K562 (cell line): ENCODE measurements around the gene STMN3. TPM values are rescaled to one million over a fixed set of nuclear protein-coding genes. Genes with fewer than 3 reads are reported as not detected.

ENCODE experiments used
- ATAC-seq: fragments of 200-7000 bp; cut with Tn5 transposase; 3 replicates; pipeline ENCODE4 v1.9.1; 2020; ENCODE audit warnings: moderate library complexity
- BruUV-seq: library from RNA; stranded (reverse); fragments of 400-500 nt; replicated peaks from 2 replicates; lab custom pipeline; 2021; lab: Mats Ljungman, UMichigan
- CTCF ChIA-PET: fragments of 300-600 bp; formaldehyde crosslinking; extraction: SDS; loops from one replicate; lab custom pipeline; 2021; ENCODE audit warnings: low intra/inter-chr PET ratio; lab: Yijun Ruan, JAX
- POLR2A ChIA-PET: fragments of 300-600, 350-650 bp; sonication (Branson Sonifier 250); formaldehyde crosslinking; extraction: SDS; loops from one replicate; lab custom pipeline; 2021; ENCODE audit warnings: antibody characterized with exemption, inconsistent platforms; lab: Yijun Ruan, JAX
- DNase-seq, 4 experiments: peaks; one replicate each; pipeline versions ENCODE4 v3.0.0 to v3.0.0-alpha.2; 2011 to 2018; ENCODE audit warnings: low spot score in 3 of 4, mixed read lengths in 3 of 4; ENCODE audit errors: extremely low read depth in 1 of 4
- FAIRE-seq: peaks from 2 replicates; lab custom pipeline; 2011; peaks lifted over from hg19 to GRCh38; lab: Jason Lieb, UNC
- H2AFZ ChIP-seq: 2 replicates; pipeline ENCODE4 v1.6.0; 2011; ENCODE audit warnings: low read depth, low read length, control low read depth, inconsistent platforms
- H3K27ac ChIP-seq: fragments of 200-600 bp; 3 replicates; pipeline ENCODE4 v1.8.0; 2011; ENCODE audit warnings: low read depth, mild to moderate bottlenecking, control low read depth, inconsistent platforms, low read length, moderate library complexity, mixed read lengths; ENCODE audit errors: extremely low read depth
- H3K27me3 ChIP-seq, 2 experiments: fragments of 300-600 bp in 1 of 2; 2 replicates in 1 of 2; 3 replicates in 1 of 2; pipeline versions ENCODE4 v1.6.0 to v1.8.0; 2011; ENCODE audit warnings: inconsistent platforms in 2 of 2, low read length in 2 of 2, mild to moderate bottlenecking in 1 of 2, mixed read lengths in 1 of 2, moderate library complexity in 1 of 2; ENCODE audit not compliant: control insufficient read depth in 2 of 2, insufficient read depth in 2 of 2
- H3K36me3 ChIP-seq: fragments of 300-600 bp; 3 replicates; pipeline ENCODE4 v1.8.0; 2011; ENCODE audit warnings: mild to moderate bottlenecking, low read length, inconsistent platforms; ENCODE audit not compliant: control insufficient read depth, insufficient read depth
- H3K4me1 ChIP-seq, 2 experiments: fragments of 200-600 bp in 1 of 2; replicated peaks in 1 of 2; 2 replicates in 1 of 2; 3 replicates in 1 of 2; pipeline versions ENCODE4 v1.5.1 to v1.8.0; 2011; ENCODE audit warnings: inconsistent platforms in 2 of 2, low read length in 2 of 2, mild to moderate bottlenecking in 1 of 2, mixed read lengths in 1 of 2, moderate library complexity in 1 of 2; ENCODE audit not compliant: control insufficient read depth in 2 of 2, insufficient read depth in 2 of 2
- H3K4me2 ChIP-seq: 2 replicates; pipeline ENCODE4 v1.6.1; 2011; ENCODE audit warnings: low read length, control low read depth, inconsistent platforms, mixed read lengths; ENCODE audit not compliant: insufficient read depth
- H3K4me3 ChIP-seq: fragments of 200-600 bp; sonication (generic), shearing (Covaris generic); 2 replicates; pipeline ENCODE4 v1.5.1; 2016; ENCODE audit warnings: control low read depth, inconsistent platforms
- H3K79me2 ChIP-seq: fragments of 200-600 bp; 3 replicates; pipeline ENCODE4 v1.8.0; 2011; ENCODE audit warnings: low read length, inconsistent platforms; ENCODE audit not compliant: control insufficient read depth, insufficient read depth
- H3K9ac ChIP-seq, 2 experiments: 2 replicates each; pipeline versions ENCODE4 v1.6.0 to v1.6.1; 2011; ENCODE audit warnings: low read depth in 2 of 2, low read length in 2 of 2, control low read depth in 1 of 2, inconsistent platforms in 1 of 2, mild to moderate bottlenecking in 1 of 2, mixed read lengths in 1 of 2; ENCODE audit not compliant: insufficient read depth in 1 of 2
- H3K9me1 ChIP-seq: one replicate; pipeline ENCODE4 v1.6.0; 2011; ENCODE audit warnings: inconsistent platforms, mild to moderate bottlenecking, low read length, moderate library complexity; ENCODE audit not compliant: control insufficient read depth, insufficient read depth
- H3K9me3 ChIP-seq: replicated peaks from 2 replicates; pipeline ENCODE4 v1.5.1; 2011; ENCODE audit warnings: low read depth, low read length, inconsistent platforms; ENCODE audit not compliant: control insufficient read depth, insufficient read depth
- H4K20me1 ChIP-seq: replicated peaks from 2 replicates; pipeline ENCODE4 v1.6.1; 2011; ENCODE audit warnings: low read length, inconsistent platforms, mixed read lengths; ENCODE audit not compliant: control insufficient read depth, insufficient read depth
- POLR2G ChIP-seq: fragments of 200-400 bp; formaldehyde crosslinking; IDR thresholded peaks from 2 replicates; pipeline ENCODE4 v1.6.1; 2017; ENCODE audit warnings: low read depth, mild to moderate bottlenecking, antibody characterized with exemption, low read length, moderate library complexity
- RFX7 ChIP-seq: fragments of 250-450 bp; sonication (Bioruptor Pico); IDR thresholded peaks from 2 replicates; pipeline ENCODE4 v1.5.1; 2021; ENCODE audit warnings: mild to moderate bottlenecking
- ZBTB33 ChIP-seq: sonication (generic); formaldehyde crosslinking; IDR thresholded peaks from 2 replicates; pipeline ENCODE4 v1.8.1; 2023; ENCODE audit warnings: mild to moderate bottlenecking, missing genetic modification reagents
- WGBS: fragments of 100-300 bp; shearing (Covaris generic); methylation state at CpG from one replicate; pipeline ENCODE4 v1.1.6; 2016; ENCODE audit warnings: low coverage, mixed read lengths; ENCODE audit not compliant: insufficient coverage; ENCODE audit errors: missing lambda C conversion rate; 5-methylcytosine and 5-hydroxymethylcytosine counted together
- in situ Hi-C: fragments of 300-500 bp; cut with MboI; formaldehyde crosslinking; loops from 4 replicates; pipeline ENCODE4 v1.15.0; 2018; ENCODE audit warnings: inconsistent platforms, mixed read lengths
- intact Hi-C: fragments of 100-400 bp; cut with micrococcal nuclease; formaldehyde crosslinking; loops from 2 replicates; pipeline ENCODE4 v1.14.2; 2022
- polyA plus RNA-seq, 8 experiments: library from polyadenylated mRNA; depleted of rRNA in 4 of 8; stranded (reverse) in 5 of 8; unstranded in 3 of 8; fragments of >200 nt; fragmentation: Nextera tagmentation in 2 of 8; fragmentation: Illumina TruSeq in 1 of 8; extraction: Ambion mirVana in 2 of 8; extraction: Trizol in 1 of 8; gene quantifications; 2 replicates each; pipeline versions ENCODE4 v1.2.1 to v1.2.3, GENCODE V29; 2011 to 2014; ENCODE audit warnings: inconsistent platforms in 1 of 8, missing spikeins in 1 of 8
- total RNA-seq, 7 experiments: library from RNA; depleted of rRNA in 6 of 7; stranded (reverse); fragments of >200 nt in 6 of 7; fragmentation: Illumina TruSeq in 2 of 7; extraction: Trizol in 2 of 7; gene quantifications; 2 replicates each; pipeline versions ENCODE4 v1.2.1 to v1.2.3, GENCODE V29; 2011 to 2021; ENCODE audit warnings: low replicate concordance in 1 of 7

The STMN3 gene
- total and polyA plus RNA-seq, 9 of the 15 experiments (the other 6 are each of a cell fraction or from before 2014, with no cell fraction given) = 0.70 to 65.6 (median 29.4) TPM

GRCh38 chr20:63598479-63599395 is 54.5 kb downstream of the STMN3 start:
- Histone ChIP-seq H3K9ac (peak overlapping the region in 1 of 2 experiments; percentile 54; a peak in 1 of 4 replicates), H3K4me3 (no peak overlapping the region), H3K4me2 (no peak overlapping the region), H2AFZ (no peak overlapping the region), H3K9me1 (peaks cover 9% of the 10 kb centered on the region), H3K79me2 (no peaks in the 10 kb centered on the region), H3K36me3 (peaks cover 47% of the 10 kb centered on the region; the same call in 2 of the 3 replicates), H3K27ac (no peak overlapping the region), H4K20me1 (no peaks in the 10 kb centered on the region), H3K9me3 (no peaks in the 10 kb centered on the region), H3K4me1 (peaks cover 0 to 10% of the 10 kb centered on the region in 2 experiments; a peak in 2 of 5 replicates), H3K27me3 (no peaks in the 10 kb centered on the region)
- in situ Hi-C loops (no loop called here), intact Hi-C loops (no loop called here)
- no peak for DNase-seq
- TF ChIP-seq POLR2G = 0 out of 2 replicates have a peak, but pooled peaks have one; percentile 47
- TF ChIP-seq RFX7 (CRISPR knock-in tag) = no peak
- 0 out of 2 replicates have a peak, but pooled peaks have one; percentile 17 for TF ChIP-seq ZBTB33
- ChIA-PET CTCF (no interaction called here), POLR2A (interaction anchor here (0.8 to 1.5 kb wide), 5 partner anchors 10 to 28 kb away, joined by 3 to 4 read pairs (median 3); partner anchors contain the start of gene GMEB2)
- FAIRE-seq = no peak
- no peak for ATAC-seq
- WGBS = 76% methylated on average over 27 of the region's 33 CpGs
- no TSS peak for BruUV-seq
